H1 (cell line): ENCODE results near the gene PITX1. TPM values are rescaled to one million over a fixed set of nuclear protein-coding genes. Genes with fewer than 3 reads are reported as not detected.

Experiments
- ASH2L ChIP-seq: fragments of 200-600, 300-600 bp; sonication (generic); IDR thresholded peaks from one replicate; pipeline ENCODE4 v1.7.1; 2017; ENCODE audit warnings: low read length
- CTBP2 ChIP-seq: IDR thresholded peaks from 2 replicates; pipeline ENCODE4 v1.7.0; 2011; ENCODE audit warnings: borderline replicate concordance, mild to moderate bottlenecking, moderate library complexity, mixed read lengths, low read length; ENCODE audit not compliant: insufficient read depth, insufficient read length
- EZH2 ChIP-seq: fragments of 200-600 bp; sonication (generic); IDR thresholded peaks from 2 replicates; pipeline ENCODE4 v1.7.1; 2012; ENCODE audit warnings: low read depth, mild to moderate bottlenecking, moderate library complexity, low read length, inconsistent platforms; ENCODE audit not compliant: severe bottlenecking
- HDAC2 ChIP-seq, 2 experiments: fragments of 300-600 bp in 1 of 2; sonication (generic) in 1 of 2; IDR thresholded peaks; 2 replicates each; pipeline ENCODE4 v1.6.1; 2011 to 2012; ENCODE audit warnings: low read depth in 2 of 2, low read length in 2 of 2, mild to moderate bottlenecking in 2 of 2, moderate library complexity in 2 of 2, borderline replicate concordance in 1 of 2, inconsistent platforms in 1 of 2
- JUND ChIP-seq: IDR thresholded peaks from 2 replicates; pipeline ENCODE4 v1.6.1; 2011; ENCODE audit warnings: mild to moderate bottlenecking, improper control_type of control experiment, low read length
- KDM1A ChIP-seq: fragments of 200-600, 300-600 bp; sonication (generic); IDR thresholded peaks from 2 replicates; pipeline ENCODE4 v1.7.1; 2016; ENCODE audit warnings: mild to moderate bottlenecking, low read length, borderline replicate concordance
- NANOG ChIP-seq: IDR thresholded peaks from 2 replicates; pipeline ENCODE4 v1.6.1; 2011; ENCODE audit warnings: low read length, low read depth, mild to moderate bottlenecking, inconsistent platforms; ENCODE audit not compliant: insufficient read depth, poor library complexity, severe bottlenecking
- SP1 ChIP-seq: IDR thresholded peaks from 2 replicates; pipeline ENCODE4 v1.6.1; 2011; ENCODE audit warnings: low read depth, low read length
- SP4 ChIP-seq: IDR thresholded peaks from 2 replicates; pipeline ENCODE4 v1.6.1; 2012; ENCODE audit warnings: low read length, inconsistent platforms
- SUZ12 ChIP-seq: fragments of 200-600 bp; sonication (generic); IDR thresholded peaks from 2 replicates; pipeline ENCODE4 v1.6.1; 2012; ENCODE audit warnings: mild to moderate bottlenecking, inconsistent platforms, low read length, moderate library complexity, mixed read lengths
- TAF1 ChIP-seq: IDR thresholded peaks from 2 replicates; pipeline ENCODE4 v1.6.1; 2011; ENCODE audit warnings: mild to moderate bottlenecking, low read depth, low read length
- polyA plus RNA-seq, 7 experiments: library from polyadenylated mRNA; depleted of rRNA in 3 of 7; stranded (reverse) in 5 of 7; unstranded in 2 of 7; fragments of >200 nt in 5 of 7; fragments of 200-250 nt in 2 of 7; gene quantifications; 1 replicate in 5 of 7; 2 replicates in 1 of 7; 4 replicates in 1 of 7; pipeline versions ENCODE4 v1.2.1 to v1.2.3, GENCODE V29; 2011 to 2013; ENCODE audit warnings: missing spikeins in 2 of 7, mixed read lengths in 2 of 7
- total RNA-seq: library from RNA; stranded (reverse); fragmentation: NEBNext Ultra II Directional; extraction: Animal tissue kit (Norgen Biotek cat#: 25700); gene quantifications from 2 replicates; pipeline ENCODE4 v1.2.1, GENCODE V29; 2021
- TF ChIP-seq, protein P1 (sequence below): IDR thresholded peaks from 2 replicates; pipeline ENCODE4 v1.6.1; 2012; ENCODE audit warnings: inconsistent platforms

Gene PITX1
- total and polyA plus RNA-seq, 2 of the 8 experiments (the other 6 are each of a cell fraction or from before 2014, with no cell fraction given), result 0.03 TPM; not detected in 1

- TF ChIP-seq ASH2L (peak; percentile 45), NANOG (no peak), EZH2 (peak; percentile 94), SUZ12 (peak; percentile 90), JUND (no peak), TAF1 (no peak), KDM1A (no peak), SP4 (no peak), HDAC2 (IDR thresholded peaks at IDR 0.05; ENCODE audit: borderline replicate concordance in 1 of 2, low read depth in 2 of 2, low read length in 2 of 2) (no peak), CTBP2 (peak; percentile 99), SP1 (peak; percentile 48; the same call in 1 of the 2 replicates)
- TF ChIP-seq, protein P1, sequence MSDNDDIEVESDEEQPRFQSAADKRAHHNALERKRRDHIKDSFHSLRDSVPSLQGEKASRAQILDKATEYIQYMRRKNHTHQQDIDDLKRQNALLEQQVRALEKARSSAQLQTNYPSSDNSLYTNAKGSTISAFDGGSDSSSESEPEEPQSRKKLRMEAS, result peak; percentile 97
These were observed 5.1 kb downstream of the PITX1 start (continued) for GRCh38 chr5:135028791-135029476.
